ENCODE data around the gene TRAPPC8.
"Not testable (repeated sequence)": the region's sequence is repeated elsewhere in the genome, so short reads cannot be mapped to it uniquely, and the experiment has no call there.

Gene TRAPPC8

GRCh38 chr18:31920277-31920676 lies 22.7 kb downstream of the TRAPPC8 start:
- no peak overlapping the region for H4K8ac ChIP-seq (ENCODE audit: low read depth, low read length)
- no peak overlapping the region for H3K4me2 ChIP-seq (ENCODE audit: low read length)
- no peak overlapping the region for H3K23ac ChIP-seq (ENCODE audit: low read length)
- H4K91ac ChIP-seq (ENCODE audit: low read depth, low read length) = no peak overlapping the region
- H3K18ac ChIP-seq (ENCODE audit: low read length) = no peak overlapping the region
- H3K9me3 ChIP-seq (ENCODE audit: insufficient read depth, low read depth, low read length) = no peaks in the 10 kb centered on the region
- no peaks in the 10 kb centered on the region for H3K4me1 ChIP-seq (ENCODE audit: control insufficient read depth in 1 of 2, insufficient read depth in 2 of 2, low read length in 2 of 2)
- no peak overlapping the region for H3K9ac ChIP-seq (ENCODE audit: low read length)
- H2AK5ac ChIP-seq (ENCODE audit: low read length) = no peak overlapping the region
- no peaks in the 10 kb centered on the region for H3K79me1 ChIP-seq (ENCODE audit: low read length)
- no peak overlapping the region for H3K4ac ChIP-seq (ENCODE audit: low read depth, low read length)
- H2BK12ac ChIP-seq (ENCODE audit: low read length) = no peak overlapping the region
- no peaks in the 10 kb centered on the region for H3K79me2 ChIP-seq (ENCODE audit: control insufficient read depth, insufficient read depth, low read length, poor library complexity)
- no peak overlapping the region for H2AFZ ChIP-seq (ENCODE audit: insufficient read depth, low read length, poor library complexity)
- WGBS (ENCODE audit: extremely low coverage, insufficient coverage, insufficient read length) = no CpG with 5 or more reads among the region's 3 CpGs
- no peak overlapping the region for H2BK5ac ChIP-seq (ENCODE audit: low read depth, low read length, poor library complexity)
- H3K36me3 ChIP-seq (ENCODE audit: control insufficient read depth in 1 of 2, insufficient read depth in 2 of 2, low read length in 2 of 2) = peaks cover 7 to 15% of the 10 kb centered on the region in 2 experiments
- no peak for DNase-seq
- no peak overlapping the region for H4K12ac ChIP-seq (ENCODE audit: low read depth, low read length)
- H3K27me3 ChIP-seq (ENCODE audit: insufficient read depth, low read length) = no peaks in the 10 kb centered on the region
- H3K14ac ChIP-seq (ENCODE audit: low read length) = no peak overlapping the region
- no peak overlapping the region for H2BK120ac ChIP-seq (ENCODE audit: insufficient read depth, low read length, poor library complexity)
- H3K4me3 ChIP-seq (ENCODE audit: low read depth, low read length) = no peak overlapping the region
- no peak overlapping the region for H3K27ac ChIP-seq (ENCODE audit: low read depth, low read length)

GRCh38 chr18:31919366-31919765 lies 23.6 kb downstream of the TRAPPC8 start:
- H3K14ac ChIP-seq (ENCODE audit: low read length); H2BK12ac ChIP-seq (ENCODE audit: low read length); H2AK5ac ChIP-seq (ENCODE audit: low read length); H3K27ac ChIP-seq (ENCODE audit: low read depth, low read length); H3K4me2 ChIP-seq (ENCODE audit: low read length); H3K4me1 ChIP-seq (ENCODE audit: control insufficient read depth in 1 of 2, insufficient read depth in 2 of 2, low read length in 2 of 2); H3K4me3 ChIP-seq (ENCODE audit: low read depth, low read length); H3K79me2 ChIP-seq (ENCODE audit: control insufficient read depth, insufficient read depth, low read length, poor library complexity); H2BK5ac ChIP-seq (ENCODE audit: low read depth, low read length, poor library complexity); H3K79me1 ChIP-seq (ENCODE audit: low read length); H3K18ac ChIP-seq (ENCODE audit: low read length); H4K8ac ChIP-seq (ENCODE audit: low read depth, low read length); H2BK120ac ChIP-seq (ENCODE audit: insufficient read depth, low read length, poor library complexity); DNase-seq; H3K9me3 ChIP-seq (ENCODE audit: insufficient read depth, low read depth, low read length); H4K91ac ChIP-seq (ENCODE audit: low read depth, low read length); H3K27me3 ChIP-seq (ENCODE audit: insufficient read depth, low read length); H4K12ac ChIP-seq (ENCODE audit: low read depth, low read length); H2AFZ ChIP-seq (ENCODE audit: insufficient read depth, low read length, poor library complexity); H3K9ac ChIP-seq (ENCODE audit: low read length); H3K4ac ChIP-seq (ENCODE audit: low read depth, low read length); H3K23ac ChIP-seq (ENCODE audit: low read length): not testable (repeated sequence)
- H3K36me3 ChIP-seq (ENCODE audit: control insufficient read depth in 1 of 2, insufficient read depth in 2 of 2, low read length in 2 of 2) = peaks cover 10 to 18% of the 10 kb centered on the region in 2 experiments
- no CpG with 5 or more reads among the region's 5 CpGs for WGBS (ENCODE audit: extremely low coverage, insufficient coverage, insufficient read length)

- Histone ChIP-seq H3K79me1 (ENCODE audit: low read length) (no peaks in the 10 kb centered on the region), H4K91ac (ENCODE audit: low read depth, low read length) (no peak overlapping the region), H3K9ac (ENCODE audit: low read length) (no peak overlapping the region), H2BK120ac (ENCODE audit: insufficient read depth, low read length, poor library complexity) (no peak overlapping the region), H3K79me2 (ENCODE audit: control insufficient read depth, insufficient read depth, low read length, poor library complexity) (no peaks in the 10 kb centered on the region), H3K27me3 (ENCODE audit: insufficient read depth, low read length) (no peaks in the 10 kb centered on the region), H2BK12ac (ENCODE audit: low read length) (no peak overlapping the region), H2AFZ (ENCODE audit: insufficient read depth, low read length, poor library complexity) (no peak overlapping the region), H3K27ac (ENCODE audit: low read depth, low read length) (no peak overlapping the region), H3K9me3 (ENCODE audit: insufficient read depth, low read depth, low read length) (no peaks in the 10 kb centered on the region), H3K23ac (ENCODE audit: low read length) (no peak overlapping the region), H3K36me3 (ENCODE audit: control insufficient read depth in 1 of 2, insufficient read depth in 2 of 2, low read length in 2 of 2) (peaks cover 10 to 19% of the 10 kb centered on the region in 2 experiments), H3K14ac (ENCODE audit: low read length) (no peak overlapping the region), H4K8ac (ENCODE audit: low read depth, low read length) (no peak overlapping the region), H3K4ac (ENCODE audit: low read depth, low read length) (no peak overlapping the region), H2AK5ac (ENCODE audit: low read length) (no peak overlapping the region), H3K4me2 (ENCODE audit: low read length) (no peak overlapping the region), H4K12ac (ENCODE audit: low read depth, low read length) (no peak overlapping the region), H3K4me3 (ENCODE audit: low read depth, low read length) (no peak overlapping the region), H3K4me1 (ENCODE audit: control insufficient read depth in 1 of 2, insufficient read depth in 2 of 2, low read length in 2 of 2) (no peaks in the 10 kb centered on the region), H3K18ac (ENCODE audit: low read length) (no peak overlapping the region), H2BK5ac (ENCODE audit: low read depth, low read length, poor library complexity) (no peak overlapping the region)
- no peak for DNase-seq
- WGBS (ENCODE audit: extremely low coverage, insufficient coverage, insufficient read length) = no CpG with 5 or more reads among the region's 1 CpG
Observed at GRCh38 chr18:31918733-31919132, 24.2 kb downstream of the TRAPPC8 start.

- H3K4me1 ChIP-seq (ENCODE audit: control insufficient read depth in 1 of 2, insufficient read depth in 2 of 2, low read length in 2 of 2) = peaks cover 2 to 3% of the 10 kb centered on the region in 2 experiments
- no peak overlapping the region for H4K8ac ChIP-seq (ENCODE audit: low read depth, low read length)
- no peak overlapping the region for H2AFZ ChIP-seq (ENCODE audit: insufficient read depth, low read length, poor library complexity)
- H3K4me2 ChIP-seq (ENCODE audit: low read length) = no peak overlapping the region
- no peak overlapping the region for H4K91ac ChIP-seq (ENCODE audit: low read depth, low read length)
- H2BK12ac ChIP-seq (ENCODE audit: low read length) = no peak overlapping the region
- no peak for DNase-seq
- H4K12ac ChIP-seq (ENCODE audit: low read depth, low read length) = no peak overlapping the region
- H3K79me1 ChIP-seq (ENCODE audit: low read length) = no peaks in the 10 kb centered on the region
- peaks cover 2% of the 10 kb centered on the region for H3K79me2 ChIP-seq (ENCODE audit: control insufficient read depth, insufficient read depth, low read length, poor library complexity)
- H3K14ac ChIP-seq (ENCODE audit: low read length) = no peak overlapping the region
- H2BK5ac ChIP-seq (ENCODE audit: low read depth, low read length, poor library complexity) = no peak overlapping the region
- no peak overlapping the region for H2BK120ac ChIP-seq (ENCODE audit: insufficient read depth, low read length, poor library complexity)
- no peak overlapping the region for H3K23ac ChIP-seq (ENCODE audit: low read length)
- H3K9me3 ChIP-seq (ENCODE audit: insufficient read depth, low read depth, low read length) = no peaks in the 10 kb centered on the region
- H3K36me3 ChIP-seq (ENCODE audit: control insufficient read depth in 1 of 2, insufficient read depth in 2 of 2, low read length in 2 of 2) = peaks cover 17 to 18% of the 10 kb centered on the region in 2 experiments
- no peak overlapping the region for H3K27ac ChIP-seq (ENCODE audit: low read depth, low read length)
- no peak overlapping the region for H3K9ac ChIP-seq (ENCODE audit: low read length)
- no peak overlapping the region for H2AK5ac ChIP-seq (ENCODE audit: low read length)
- H3K4me3 ChIP-seq (ENCODE audit: low read depth, low read length) = no peak overlapping the region
- no peaks in the 10 kb centered on the region for H3K27me3 ChIP-seq (ENCODE audit: insufficient read depth, low read length)
- no peak overlapping the region for H3K18ac ChIP-seq (ENCODE audit: low read length)
- no peak overlapping the region for H3K4ac ChIP-seq (ENCODE audit: low read depth, low read length)
Observed at GRCh38 chr18:31901063-31901462, 41.9 kb downstream of the TRAPPC8 start.
